ENCODE results near the gene TRIM46.

The TRIM46 gene

DNA sequence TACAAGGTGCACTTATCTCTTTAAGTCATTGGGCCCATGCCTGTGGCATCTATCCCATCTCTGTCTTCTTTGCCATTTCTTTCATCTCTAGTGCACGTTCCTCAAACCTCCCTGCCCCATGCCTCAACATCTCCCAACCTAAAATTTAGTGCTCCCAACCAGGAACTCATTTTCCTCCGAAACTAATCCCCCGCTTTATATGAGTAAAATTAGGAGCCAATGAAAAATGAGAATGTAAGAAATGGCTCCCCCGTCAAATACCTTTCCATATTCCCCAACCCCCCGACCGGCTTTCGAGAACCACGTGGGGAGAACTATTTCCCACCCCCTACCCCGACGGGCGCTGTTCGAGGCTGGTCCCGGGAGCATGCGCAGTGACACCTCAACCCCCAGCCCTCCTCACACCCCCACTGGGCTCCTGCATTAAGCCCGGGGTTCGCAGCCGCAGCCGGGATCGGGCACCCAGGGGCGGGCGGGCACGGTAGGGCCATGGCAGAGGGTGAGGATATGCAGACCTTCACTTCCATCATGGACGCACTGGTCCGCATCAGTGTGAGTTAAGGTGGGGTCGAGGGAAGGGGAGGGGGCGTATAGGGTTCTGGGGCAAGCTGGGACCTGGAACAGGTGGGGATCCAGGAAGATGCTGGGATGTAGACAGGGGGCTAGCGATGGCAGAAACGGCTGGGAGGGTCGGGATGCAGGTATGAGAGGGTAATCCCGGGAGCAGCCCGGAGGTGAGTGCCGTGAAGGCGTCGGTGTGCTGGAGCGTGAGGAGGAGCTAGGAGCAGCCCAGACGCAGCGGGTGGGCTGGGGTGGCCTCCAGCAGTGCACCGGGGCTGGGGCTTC lies at the start of gene TRIM46:
TSS of gene TRIM46 (plus strand) at position 372 of the 846 bp plus-strand sequence. CDS start at position 490, 118 bp downstream.
- DNase-seq (ENCODE audit: low read depth in 2 of 2), result peak in 1 of 2 donors; percentile 66

DNA sequence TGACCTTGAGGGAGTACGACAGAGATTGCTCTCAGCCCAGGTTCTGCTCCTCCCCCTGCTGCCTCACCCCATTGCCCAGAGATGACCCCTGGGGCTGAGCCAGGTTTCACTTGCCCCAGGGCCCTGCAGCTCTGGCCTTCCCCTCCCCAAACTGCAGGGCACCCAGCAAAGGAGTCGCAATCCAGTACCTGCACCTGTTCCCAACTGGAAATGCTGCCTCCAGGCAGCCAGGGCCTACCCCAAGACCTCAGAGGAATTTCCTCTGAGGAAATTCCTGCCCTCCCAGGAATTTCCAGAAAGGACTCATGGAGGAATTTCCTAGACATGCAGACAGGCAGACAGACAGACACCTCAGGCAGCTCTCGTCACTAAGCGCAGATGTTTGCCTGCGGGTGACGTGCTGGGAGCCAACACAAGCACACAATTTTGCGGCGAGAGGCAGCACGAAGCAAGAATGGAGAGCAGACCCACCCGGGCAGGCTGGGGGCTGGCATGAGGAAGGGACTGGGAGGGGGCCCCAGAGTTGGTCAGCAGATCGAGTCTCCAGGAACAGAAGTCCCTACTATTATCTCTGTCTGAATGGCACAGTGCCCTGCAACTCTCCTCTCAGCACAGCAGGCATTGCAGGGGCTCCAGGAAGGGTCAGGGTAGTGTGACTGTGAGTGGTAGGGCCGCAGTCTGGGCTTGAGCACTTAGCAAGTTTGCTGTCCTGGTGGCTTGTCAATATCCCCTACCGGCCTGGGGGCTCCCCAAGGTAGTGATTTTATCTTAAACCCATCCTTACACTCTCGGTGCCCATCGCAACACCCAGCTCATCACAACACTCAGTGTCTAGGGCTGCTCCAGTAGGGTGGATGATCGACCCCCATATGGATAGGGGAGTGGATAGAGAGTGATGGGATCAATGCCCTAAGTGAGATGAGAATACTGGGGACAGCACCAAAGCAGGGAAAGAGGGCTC lies 48.9 kb upstream of the TRIM46 start:
- no peak for DNase-seq (ENCODE audit: low read depth in 2 of 2)

DNA sequence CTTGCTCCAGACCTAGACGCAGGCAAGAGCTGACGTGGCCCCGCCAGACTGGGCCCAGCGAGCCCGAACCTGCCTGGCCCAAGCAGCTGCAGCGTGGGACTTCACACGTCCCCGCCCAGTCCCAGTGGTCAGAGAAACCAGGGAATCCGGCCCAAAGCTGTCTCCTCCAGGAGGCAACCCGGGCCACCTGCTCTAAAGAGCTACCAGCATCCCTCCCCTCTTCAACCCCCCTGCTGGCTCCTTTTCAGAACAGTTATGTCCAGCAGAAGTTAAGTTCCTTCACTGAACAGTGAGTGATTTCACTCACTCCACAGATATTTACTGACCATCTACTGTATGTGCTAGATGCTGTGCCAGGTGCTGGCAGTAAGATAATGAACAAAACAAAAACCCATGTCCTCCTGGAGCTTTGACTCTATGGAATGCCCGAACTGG lies 48.1 kb upstream of the TRIM46 start:
- no peak for DNase-seq (ENCODE audit: low read depth in 2 of 2)

DNA sequence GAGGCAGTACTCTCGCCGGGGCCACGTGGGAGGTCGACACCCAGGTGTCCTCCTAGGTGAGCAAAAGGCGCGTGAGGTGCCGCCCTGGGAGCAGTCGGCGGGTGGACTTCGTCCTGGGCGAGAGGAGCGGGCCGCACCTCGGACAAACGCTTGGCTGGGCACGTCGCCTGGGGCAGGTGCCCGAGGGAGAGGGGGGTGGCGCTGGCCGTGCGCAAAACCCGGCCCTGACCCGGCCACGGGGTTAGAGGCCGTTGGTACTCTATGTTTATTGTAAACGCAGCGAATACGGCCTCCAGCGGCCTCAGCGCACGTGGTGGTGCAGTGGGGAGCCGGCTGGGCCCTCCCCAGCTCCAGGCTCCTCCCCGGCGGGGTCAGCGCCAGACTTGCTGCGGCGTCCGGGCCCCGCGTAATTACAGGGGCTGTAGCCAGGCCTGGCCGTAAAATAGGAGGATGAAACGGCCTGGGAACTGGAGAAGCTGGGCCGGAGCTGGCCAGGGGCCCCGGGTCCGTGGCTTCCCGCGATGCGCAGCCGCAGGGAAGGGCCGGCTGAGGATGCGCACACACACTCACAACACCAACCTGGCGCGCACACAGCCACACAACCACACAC lies 47.6 kb upstream of the TRIM46 start:
- no peak for DNase-seq (ENCODE audit: low read depth in 2 of 2)

DNA sequence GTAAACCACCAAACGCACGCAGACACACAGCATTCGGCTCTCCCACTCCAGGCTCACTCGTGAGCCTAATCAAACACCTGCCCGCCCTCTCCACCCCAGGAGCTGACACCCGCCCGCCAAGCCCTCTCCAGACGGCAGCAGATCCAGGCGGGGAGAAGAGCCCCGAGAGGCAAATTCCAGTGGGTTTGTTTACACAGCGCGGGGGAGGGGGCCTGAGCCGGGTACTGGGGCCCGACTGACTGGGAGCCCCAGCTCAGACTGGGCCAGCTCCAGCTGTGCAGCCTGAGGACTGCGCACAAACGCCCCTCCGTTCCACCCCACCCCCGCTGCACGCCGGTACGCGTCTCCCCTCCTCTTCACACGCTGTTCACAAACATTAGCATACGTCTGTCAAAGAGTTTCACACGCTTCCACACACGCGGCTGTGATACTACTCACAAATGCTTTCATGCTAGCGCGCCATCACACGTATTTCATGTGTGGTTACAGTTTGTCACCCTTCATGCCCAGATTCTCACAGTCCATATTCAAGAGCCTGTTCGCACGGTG lies 47.0 kb upstream of the TRIM46 start:
- peak; percentile 10 to 28 for DNase-seq (ENCODE audit: low read depth in 2 of 2)

- no peak for DNase-seq (ENCODE audit: low read depth in 2 of 2)
Measured at GRCh38 chr1:155127105-155127966, 46.3 kb upstream of the TRIM46 start, which contains the start of gene EFNA1. Gene EFNA1, plus strand, starts transcription at chr1:155127876. Its CDS starts 102 bp downstream, at chr1:155127978.

DNA sequence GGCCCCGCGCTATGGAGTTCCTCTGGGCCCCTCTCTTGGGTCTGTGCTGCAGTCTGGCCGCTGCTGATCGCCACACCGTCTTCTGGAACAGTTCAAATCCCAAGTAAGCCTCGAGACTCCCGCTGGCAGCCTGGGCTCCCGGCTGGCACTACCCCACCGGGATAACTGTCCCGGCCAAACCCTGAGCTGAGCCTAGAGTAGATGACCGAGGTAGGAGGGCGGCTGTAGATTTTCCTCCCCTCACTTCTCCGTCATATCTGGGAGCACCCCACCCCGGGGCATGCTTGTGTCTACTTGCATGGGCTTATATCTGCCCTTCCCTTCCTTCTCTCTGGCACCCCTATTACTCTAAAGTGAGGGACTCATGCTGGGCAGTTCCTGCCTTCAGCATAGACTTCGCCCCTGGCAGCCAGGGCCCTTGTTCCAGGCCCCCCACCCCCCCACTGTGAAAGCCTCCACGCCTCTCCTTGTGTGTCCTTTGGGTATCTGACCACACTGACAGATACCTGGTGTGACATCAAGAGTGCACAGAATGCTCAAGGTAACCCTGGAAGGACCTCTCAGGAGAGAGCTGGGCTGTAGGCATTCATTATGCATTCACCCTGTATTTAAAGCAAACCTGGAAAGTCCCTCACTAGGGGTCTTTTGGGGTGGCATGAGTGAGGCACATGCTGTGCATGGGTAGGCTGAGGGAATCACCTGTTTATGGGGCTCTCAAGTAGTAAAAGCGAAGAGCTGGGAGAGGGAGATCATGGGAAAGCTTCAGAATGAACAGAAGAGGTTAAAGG lies 45.5 kb upstream of the TRIM46 start:
- DNase-seq (ENCODE audit: low read depth in 2 of 2), result no peak

GRCh38 chr1:155128755-155129473 lies 44.7 kb upstream of the TRIM46 start:
- DNase-seq (ENCODE audit: low read depth in 2 of 2), result no peak

DNA sequence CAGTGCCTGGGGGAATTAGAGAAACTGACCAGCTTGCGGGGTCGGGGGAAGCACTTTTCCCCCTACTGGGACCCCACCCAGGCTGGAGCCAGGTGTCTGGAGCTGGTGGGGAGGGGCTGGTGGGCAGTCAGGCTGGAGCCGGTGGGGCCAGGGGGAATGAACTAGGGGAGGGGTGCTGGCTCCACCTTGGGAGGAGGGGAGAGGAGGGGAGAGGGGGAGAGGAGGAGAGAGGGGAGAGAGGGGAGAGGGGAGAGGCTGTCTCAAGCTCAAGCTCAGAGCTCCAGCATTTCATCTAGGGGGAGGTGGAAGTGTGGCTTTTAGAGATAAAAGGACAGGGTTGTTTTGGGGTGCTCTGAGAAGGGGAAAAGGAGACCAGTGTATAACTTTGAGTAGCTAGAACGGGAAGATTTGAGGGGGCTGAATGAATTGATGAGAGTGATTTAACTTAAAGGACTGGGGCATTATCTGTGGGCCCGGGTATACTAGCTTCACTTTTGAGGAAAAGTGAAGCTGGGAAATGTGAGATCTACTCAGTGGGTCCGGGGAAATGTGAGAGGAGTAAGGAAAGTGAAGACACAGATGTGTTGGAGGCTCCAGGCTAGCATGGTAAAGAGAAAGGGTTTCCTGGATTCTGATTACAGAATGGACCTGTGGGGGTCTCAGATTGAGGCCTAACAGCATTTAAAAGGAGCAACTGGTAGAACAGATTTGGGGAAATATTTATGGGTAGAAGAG lies 43.2 kb upstream of the TRIM46 start:
- no peak for DNase-seq (ENCODE audit: low read depth in 2 of 2)

GRCh38 chr1:155131285-155131684 lies 42.4 kb upstream of the TRIM46 start:
- DNase-seq (ENCODE audit: low read depth in 2 of 2), result no peak

- DNase-seq (ENCODE audit: low read depth in 2 of 2), result no peak
Measured at GRCh38 chr1:155131856-155132255, 41.8 kb upstream of the TRIM46 start.

- DNase-seq (ENCODE audit: low read depth in 2 of 2), result no peak
Measured at GRCh38 chr1:155133799-155134281, 39.8 kb upstream of the TRIM46 start.

DNA sequence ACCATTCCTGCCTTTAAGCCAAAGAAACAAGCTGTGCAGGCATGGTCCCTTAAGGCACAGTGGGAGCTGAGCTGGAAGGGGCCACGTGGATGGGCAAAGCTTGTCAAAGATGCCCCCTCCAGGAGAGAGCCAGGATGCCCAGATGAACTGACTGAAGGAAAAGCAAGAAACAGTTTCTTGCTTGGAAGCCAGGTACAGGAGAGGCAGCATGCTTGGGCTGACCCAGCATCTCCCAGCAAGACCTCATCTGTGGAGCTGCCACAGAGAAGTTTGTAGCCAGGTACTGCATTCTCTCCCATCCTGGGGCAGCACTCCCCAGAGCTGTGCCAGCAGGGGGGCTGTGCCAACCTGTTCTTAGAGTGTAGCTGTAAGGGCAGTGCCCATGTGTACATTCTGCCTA lies 39.3 kb upstream of the TRIM46 start:
- DNase-seq (ENCODE audit: low read depth in 2 of 2), result no peak

- DNase-seq (ENCODE audit: low read depth in 2 of 2), result peak; percentile 58 to 84
Measured at GRCh38 chr1:155134880-155135414, 38.7 kb upstream of the TRIM46 start.

DNA sequence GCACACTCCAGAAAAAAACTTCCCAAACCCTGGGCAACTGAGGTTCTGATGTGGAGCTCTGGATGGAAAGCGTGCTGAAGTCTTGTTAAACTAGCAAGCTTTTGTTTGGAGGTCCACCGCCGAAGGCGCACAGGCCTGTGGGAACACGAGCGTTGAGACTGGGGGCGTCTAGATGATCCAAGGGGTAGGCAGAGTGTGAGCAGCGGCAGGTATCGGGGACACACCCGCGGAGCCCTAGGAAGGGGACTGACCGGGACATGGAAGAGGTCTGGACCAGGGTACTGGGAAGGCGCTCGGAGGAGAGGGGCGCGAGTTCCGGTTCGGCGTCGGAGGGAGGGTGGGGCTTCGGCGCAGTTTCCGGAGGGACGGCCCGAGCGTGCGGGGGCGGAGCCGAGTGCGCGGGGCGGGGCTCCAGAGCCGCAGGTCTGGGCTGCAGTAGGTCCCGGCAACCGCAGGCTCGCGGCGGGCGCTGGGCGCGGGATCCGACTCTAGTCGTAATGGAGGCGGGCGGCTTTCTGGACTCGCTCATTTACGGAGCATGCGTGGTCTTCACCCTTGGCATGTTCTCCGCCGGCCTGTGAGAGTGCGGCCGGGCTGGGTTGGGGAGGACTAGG lies 38.1 kb upstream of the TRIM46 start, which contains the start of gene SLC50A1:
TSS of gene SLC50A1 (plus strand) at position 438 of the 614 bp plus-strand sequence. CDS start at position 498, 60 bp downstream.
- peak; percentile 90 to 93 for DNase-seq (ENCODE audit: low read depth in 2 of 2)

GRCh38 chr1:155136748-155137147 lies 36.9 kb upstream of the TRIM46 start:
- no peak for DNase-seq (ENCODE audit: low read depth in 2 of 2)
